HepG2 (cell line): ENCODE measurements around the gene CD24. TPM values are rescaled to one million over a fixed set of nuclear protein-coding genes. Genes with fewer than 3 reads are reported as not detected.

Experiments used
- CHD2 ChIP-seq: IDR thresholded peaks from 2 replicates; pipeline ENCODE4 v1.6.1; 2011; ENCODE audit warnings: low read depth, low read length, improper control_type of control experiment
- CREB3 ChIP-seq: sonication (generic); formaldehyde crosslinking; IDR thresholded peaks from 2 replicates; pipeline ENCODE4 v1.5.0; 2020; ENCODE audit warnings: missing genetic modification reagents
- GTF3A ChIP-seq: sonication (generic); formaldehyde crosslinking; conservative IDR thresholded peaks from 2 replicates; pipeline ENCODE4 v1.4.0; 2020; ENCODE audit warnings: mild to moderate bottlenecking, missing genetic modification reagents
- HNF4A ChIP-seq: sonication (generic); formaldehyde crosslinking; IDR thresholded peaks from 2 replicates; pipeline ENCODE4 v1.4.0; 2020; ENCODE audit warnings: missing genetic modification reagents
- LBX2 ChIP-seq: sonication (generic); formaldehyde crosslinking; IDR thresholded peaks from 2 replicates; pipeline ENCODE4 v1.5.0; 2020; ENCODE audit warnings: missing genetic modification reagents, mild to moderate bottlenecking, borderline replicate concordance
- MIXL1 ChIP-seq: IDR thresholded peaks from 2 replicates; pipeline ENCODE4 v1.6.1; 2016
- NONO ChIP-seq, 2 experiments: fragments of 450-650 bp in 1 of 2; sonication (generic) in 1 of 2; formaldehyde crosslinking in 1 of 2; IDR thresholded peaks in 1 of 2; conservative IDR thresholded peaks in 1 of 2; 2 replicates each; pipeline versions ENCODE4 v1.6.1 to v1.8.0; 2017 to 2022; ENCODE audit warnings: mild to moderate bottlenecking in 1 of 2, missing genetic modification reagents in 1 of 2, moderate library complexity in 1 of 2
- SNAPC2 ChIP-seq: sonication (generic); formaldehyde crosslinking; IDR thresholded peaks from 2 replicates; pipeline ENCODE4 v1.8.1; 2022; ENCODE audit warnings: mild to moderate bottlenecking, missing genetic modification reagents
- SOX6 ChIP-seq, 2 experiments: fragments of 450-650 bp in 1 of 2; sonication (generic) in 1 of 2; formaldehyde crosslinking in 1 of 2; IDR thresholded peaks; 2 replicates each; pipeline versions ENCODE4 v1.4.0 to v1.6.1; 2017 to 2020; ENCODE audit warnings: antibody characterized with exemption in 1 of 2, mild to moderate bottlenecking in 1 of 2, missing genetic modification reagents in 1 of 2
- ZFX ChIP-seq: sonication (generic); formaldehyde crosslinking; IDR thresholded peaks from 2 replicates; pipeline ENCODE4 v1.4.0; 2020; ENCODE audit warnings: mild to moderate bottlenecking, low read depth, missing genetic modification reagents, moderate library complexity
- ZMYM4 ChIP-seq: sonication (generic); formaldehyde crosslinking; IDR thresholded peaks from 2 replicates; pipeline ENCODE4 v1.8.1; 2023; ENCODE audit warnings: mild to moderate bottlenecking, missing genetic modification reagents
- ZNF414 ChIP-seq: sonication (generic); formaldehyde crosslinking; IDR thresholded peaks from 2 replicates; pipeline ENCODE4 v1.5.0; 2020; ENCODE audit warnings: missing genetic modification reagents
- ZNF546 ChIP-seq: sonication (generic); formaldehyde crosslinking; conservative IDR thresholded peaks from 2 replicates; pipeline ENCODE4 v1.8.1; 2023; ENCODE audit warnings: mild to moderate bottlenecking, missing genetic modification reagents
- ZNF580 ChIP-seq: IDR thresholded peaks from 2 replicates; pipeline ENCODE4 v1.6.1; 2016; ENCODE audit warnings: low read depth, borderline replicate concordance
- ZNF737 ChIP-seq: sonication (generic); formaldehyde crosslinking; IDR thresholded peaks from 2 replicates; pipeline ENCODE4 v1.5.0; 2020; ENCODE audit warnings: missing genetic modification reagents, mild to moderate bottlenecking, borderline replicate concordance
- polyA plus RNA-seq, 8 experiments: library from polyadenylated mRNA; depleted of rRNA in 3 of 8; stranded (reverse) in 7 of 8; unstranded in 1 of 8; fragments of >200 nt; fragmentation: Illumina TruSeq in 4 of 8; extraction: Trizol in 4 of 8; gene quantifications; 2 replicates each; pipeline versions ENCODE4 v1.2.1 to v1.2.3, GENCODE V29; 2011 to 2016; ENCODE audit warnings: low read depth in 4 of 8, missing spikeins in 1 of 8, mixed read lengths in 1 of 8; ENCODE audit not compliant: insufficient read depth in 1 of 8
- total RNA-seq, 5 experiments: library from RNA; depleted of rRNA; stranded (reverse); fragments of >200 nt; fragmentation: Illumina TruSeq; extraction: Trizol; gene quantifications; 2 replicates each; pipeline ENCODE4 v1.2.3, GENCODE V29; 2016; ENCODE audit warnings: low read depth in 1 of 5
- TF ChIP-seq, protein P1 (sequence below): sonication (generic); formaldehyde crosslinking; IDR thresholded peaks from 2 replicates; pipeline ENCODE4 v1.5.0; 2020; ENCODE audit warnings: mild to moderate bottlenecking, missing genetic modification reagents, moderate library complexity
- TF ChIP-seq, protein P2 (sequence below): sonication (generic); formaldehyde crosslinking; IDR thresholded peaks from one replicate; pipeline ENCODE4 v1.5.1; 2020; ENCODE audit warnings: mild to moderate bottlenecking, missing genetic modification reagents; ENCODE audit errors: not compliant biosample characterization

CD24 gene
- total and polyA plus RNA-seq, 2 of the 13 experiments (the other 11 are each of a cell fraction or from before 2014, with no cell fraction given), result 11.3 to 30.5 TPM

- TF ChIP-seq, protein P1, sequence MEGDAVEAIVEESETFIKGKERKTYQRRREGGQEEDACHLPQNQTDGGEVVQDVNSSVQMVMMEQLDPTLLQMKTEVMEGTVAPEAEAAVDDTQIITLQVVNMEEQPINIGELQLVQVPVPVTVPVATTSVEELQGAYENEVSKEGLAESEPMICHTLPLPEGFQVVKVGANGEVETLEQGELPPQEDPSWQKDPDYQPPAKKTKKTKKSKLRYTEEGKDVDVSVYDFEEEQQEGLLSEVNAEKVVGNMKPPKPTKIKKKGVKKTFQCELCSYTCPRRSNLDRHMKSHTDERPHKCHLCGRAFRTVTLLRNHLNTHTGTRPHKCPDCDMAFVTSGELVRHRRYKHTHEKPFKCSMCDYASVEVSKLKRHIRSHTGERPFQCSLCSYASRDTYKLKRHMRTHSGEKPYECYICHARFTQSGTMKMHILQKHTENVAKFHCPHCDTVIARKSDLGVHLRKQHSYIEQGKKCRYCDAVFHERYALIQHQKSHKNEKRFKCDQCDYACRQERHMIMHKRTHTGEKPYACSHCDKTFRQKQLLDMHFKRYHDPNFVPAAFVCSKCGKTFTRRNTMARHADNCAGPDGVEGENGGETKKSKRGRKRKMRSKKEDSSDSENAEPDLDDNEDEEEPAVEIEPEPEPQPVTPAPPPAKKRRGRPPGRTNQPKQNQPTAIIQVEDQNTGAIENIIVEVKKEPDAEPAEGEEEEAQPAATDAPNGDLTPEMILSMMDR (CRISPR knock-in tag), result 0 out of 2 replicates have a peak, but pooled peaks have one; percentile 4
- TF ChIP-seq SOX6 (IDR thresholded peaks at IDR 0.05) (no peak), SOX6 (CRISPR knock-in tag; IDR thresholded peaks at IDR 0.05) (peak; percentile 40; the same call in 1 of the 2 replicates), ZNF580 (CRISPR knock-in tag) (0 out of 2 replicates have a peak, but pooled peaks have one; percentile 51), SNAPC2 (CRISPR knock-in tag) (no peak), CHD2 (no peak), ZMYM4 (CRISPR knock-in tag) (peak; percentile 70), ZNF737 (CRISPR knock-in tag) (no peak), ZNF414 (no peak), MIXL1 (CRISPR knock-in tag) (no peak), HNF4A (CRISPR knock-in tag) (peak; percentile 90), LBX2 (CRISPR knock-in tag) (no peak), GTF3A (CRISPR knock-in tag) (no peak), CREB3 (CRISPR knock-in tag) (no peak), ZFX (CRISPR knock-in tag) (peak; percentile 30; the same call in 1 of the 2 replicates), ZNF546 (CRISPR knock-in tag) (no peak), NONO (IDR thresholded peaks at IDR 0.05) (no peak), NONO (CRISPR knock-in tag; conservative IDR thresholded peaks at IDR 0.05) (peak; percentile 44; the same call in 1 of the 2 replicates)
- TF ChIP-seq, protein P2, sequence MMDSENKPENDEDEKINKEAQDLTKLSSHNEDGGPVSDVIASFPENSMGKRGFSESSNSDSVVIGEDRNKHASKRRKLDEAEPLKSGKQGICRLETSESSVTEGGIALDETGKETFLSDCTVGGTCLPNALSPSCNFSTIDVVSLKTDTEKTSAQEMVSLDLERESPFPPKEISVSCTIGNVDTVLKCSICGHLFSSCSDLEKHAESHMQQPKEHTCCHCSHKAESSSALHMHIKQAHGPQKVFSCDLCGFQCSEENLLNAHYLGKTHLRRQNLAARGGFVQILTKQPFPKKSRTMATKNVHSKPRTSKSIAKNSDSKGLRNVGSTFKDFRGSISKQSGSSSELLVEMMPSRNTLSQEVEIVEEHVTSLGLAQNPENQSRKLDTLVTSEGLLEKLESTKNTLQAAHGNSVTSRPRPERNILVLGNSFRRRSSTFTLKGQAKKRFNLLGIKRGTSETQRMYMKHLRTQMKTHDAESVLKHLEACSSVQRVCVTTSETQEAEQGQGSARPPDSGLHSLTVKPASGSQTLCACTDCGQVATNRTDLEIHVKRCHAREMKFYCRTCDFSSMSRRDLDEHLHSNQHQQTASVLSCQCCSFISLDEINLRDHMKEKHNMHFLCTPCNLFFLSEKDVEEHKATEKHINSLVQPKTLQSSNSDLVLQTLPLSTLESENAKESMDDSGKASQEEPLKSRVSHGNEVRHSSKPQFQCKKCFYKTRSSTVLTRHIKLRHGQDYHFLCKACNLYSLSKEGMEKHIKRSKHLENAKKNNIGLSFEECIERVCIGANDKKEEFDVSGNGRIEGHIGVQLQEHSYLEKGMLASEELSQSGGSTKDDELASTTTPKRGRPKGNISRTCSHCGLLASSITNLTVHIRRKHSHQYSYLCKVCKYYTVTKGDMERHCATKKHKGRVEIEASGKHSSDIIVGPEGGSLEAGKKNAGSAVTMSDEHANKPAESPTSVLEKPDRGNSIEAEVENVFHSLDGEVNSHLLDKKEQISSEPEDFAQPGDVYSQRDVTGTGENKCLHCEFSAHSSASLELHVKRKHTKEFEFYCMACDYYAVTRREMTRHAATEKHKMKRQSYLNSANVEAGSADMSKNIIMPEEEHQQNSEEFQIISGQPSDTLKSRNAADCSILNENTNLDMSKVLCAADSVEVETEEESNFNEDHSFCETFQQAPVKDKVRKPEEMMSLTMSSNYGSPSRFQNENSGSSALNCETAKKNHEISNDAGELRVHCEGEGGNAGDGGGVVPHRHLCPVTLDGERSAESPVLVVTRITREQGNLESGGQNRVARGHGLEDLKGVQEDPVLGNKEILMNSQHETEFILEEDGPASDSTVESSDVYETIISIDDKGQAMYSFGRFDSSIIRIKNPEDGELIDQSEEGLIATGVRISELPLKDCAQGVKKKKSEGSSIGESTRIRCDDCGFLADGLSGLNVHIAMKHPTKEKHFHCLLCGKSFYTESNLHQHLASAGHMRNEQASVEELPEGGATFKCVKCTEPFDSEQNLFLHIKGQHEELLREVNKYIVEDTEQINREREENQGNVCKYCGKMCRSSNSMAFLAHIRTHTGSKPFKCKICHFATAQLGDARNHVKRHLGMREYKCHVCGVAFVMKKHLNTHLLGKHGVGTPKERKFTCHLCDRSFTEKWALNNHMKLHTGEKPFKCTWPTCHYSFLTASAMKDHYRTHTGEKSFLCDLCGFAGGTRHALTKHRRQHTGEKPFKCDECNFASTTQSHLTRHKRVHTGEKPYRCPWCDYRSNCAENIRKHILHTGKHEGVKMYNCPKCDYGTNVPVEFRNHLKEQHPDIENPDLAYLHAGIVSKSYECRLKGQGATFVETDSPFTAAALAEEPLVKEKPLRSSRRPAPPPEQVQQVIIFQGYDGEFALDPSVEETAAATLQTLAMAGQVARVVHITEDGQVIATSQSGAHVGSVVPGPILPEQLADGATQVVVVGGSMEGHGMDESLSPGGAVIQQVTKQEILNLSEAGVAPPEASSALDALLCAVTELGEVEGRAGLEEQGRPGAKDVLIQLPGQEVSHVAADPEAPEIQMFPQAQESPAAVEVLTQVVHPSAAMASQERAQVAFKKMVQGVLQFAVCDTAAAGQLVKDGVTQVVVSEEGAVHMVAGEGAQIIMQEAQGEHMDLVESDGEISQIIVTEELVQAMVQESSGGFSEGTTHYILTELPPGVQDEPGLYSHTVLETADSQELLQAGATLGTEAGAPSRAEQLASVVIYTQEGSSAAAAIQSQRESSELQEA (CRISPR knock-in tag), result no peak
These were observed 21.1 kb upstream of the CD24 start (continued) for GRCh38 chr6:106995640-106996039.
